HUES6 (cell line): ENCODE measurements around the gene SGCD.

Experiments
- H3K27ac ChIP-seq: 2 replicates; pipeline ENCODE4 v1.7.0; 2013; ENCODE audit warnings: low read depth, mild to moderate bottlenecking, low read length, inconsistent platforms
- H3K27me3 ChIP-seq: 2 replicates; pipeline ENCODE4 v1.6.1; 2013; ENCODE audit warnings: low read length; ENCODE audit not compliant: control insufficient read depth, insufficient read depth
- H3K36me3 ChIP-seq: 2 replicates; pipeline ENCODE4 v1.6.1; 2013; ENCODE audit warnings: low read length; ENCODE audit not compliant: control insufficient read depth, insufficient read depth
- H3K4me1 ChIP-seq: 2 replicates; pipeline ENCODE4 v1.6.1; 2013; ENCODE audit warnings: low read length; ENCODE audit not compliant: control insufficient read depth, insufficient read depth
- H3K4me3 ChIP-seq: 2 replicates; pipeline ENCODE4 v1.5.1; 2013; ENCODE audit warnings: low read depth, low read length
- H3K9ac ChIP-seq: one replicate; pipeline ENCODE4 v1.6.1; 2013; ENCODE audit warnings: mild to moderate bottlenecking, low read length
- H3K9me3 ChIP-seq: 2 replicates; pipeline ENCODE4 v1.6.1; 2013; ENCODE audit warnings: low read depth, low read length; ENCODE audit not compliant: control insufficient read depth, insufficient read depth

SGCD gene

GRCh38 chr5:156423597-156423996 is 96.6 kb downstream of the SGCD start:
- no peaks in the 10 kb centered on the region for H3K9me3 ChIP-seq
- no peaks in the 10 kb centered on the region for H3K27me3 ChIP-seq
- no peak overlapping the region for H3K27ac ChIP-seq
- H3K4me1 ChIP-seq = peaks cover 19% of the 10 kb centered on the region
- H3K36me3 ChIP-seq = no peaks in the 10 kb centered on the region
- no peak overlapping the region for H3K4me3 ChIP-seq
- no peak overlapping the region for H3K9ac ChIP-seq

- Histone ChIP-seq H3K27ac (no peak overlapping the region), H3K9ac (no peak overlapping the region), H3K4me3 (no peak overlapping the region), H3K27me3 (no peaks in the 10 kb centered on the region), H3K36me3 (no peaks in the 10 kb centered on the region), H3K9me3 (no peaks in the 10 kb centered on the region), H3K4me1 (peaks cover 6% of the 10 kb centered on the region)
Observed at GRCh38 chr5:156427315-156427714, 100.4 kb downstream of the SGCD start.

GRCh38 chr5:156431956-156432829 is 105.2 kb downstream of the SGCD start:
- no peak overlapping the region for H3K4me3 ChIP-seq
- H3K9me3 ChIP-seq = no peaks in the 10 kb centered on the region
- no peaks in the 10 kb centered on the region for H3K27me3 ChIP-seq
- no peak overlapping the region for H3K9ac ChIP-seq
- H3K4me1 ChIP-seq = no peaks in the 10 kb centered on the region
- no peak overlapping the region for H3K27ac ChIP-seq
- H3K36me3 ChIP-seq = no peaks in the 10 kb centered on the region

DNA sequence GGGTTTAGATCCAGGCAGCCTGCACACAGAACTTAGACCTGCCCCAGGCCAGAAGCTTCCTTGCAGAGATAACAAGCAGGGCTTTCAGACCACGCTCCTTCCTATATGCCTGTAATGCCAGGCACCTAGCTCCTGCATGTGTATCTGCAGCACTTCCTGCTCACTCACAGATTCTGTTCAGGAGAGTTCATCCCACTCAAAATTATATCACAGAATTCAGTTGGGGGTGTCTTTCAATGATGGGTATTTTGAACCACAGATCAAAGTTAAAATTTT is 105.8 kb downstream of the SGCD start:
- Histone ChIP-seq H3K27ac (no peak overlapping the region), H3K4me3 (no peak overlapping the region), H3K36me3 (no peaks in the 10 kb centered on the region), H3K9ac (no peak overlapping the region), H3K27me3 (no peaks in the 10 kb centered on the region), H3K4me1 (no peaks in the 10 kb centered on the region), H3K9me3 (no peaks in the 10 kb centered on the region)

DNA sequence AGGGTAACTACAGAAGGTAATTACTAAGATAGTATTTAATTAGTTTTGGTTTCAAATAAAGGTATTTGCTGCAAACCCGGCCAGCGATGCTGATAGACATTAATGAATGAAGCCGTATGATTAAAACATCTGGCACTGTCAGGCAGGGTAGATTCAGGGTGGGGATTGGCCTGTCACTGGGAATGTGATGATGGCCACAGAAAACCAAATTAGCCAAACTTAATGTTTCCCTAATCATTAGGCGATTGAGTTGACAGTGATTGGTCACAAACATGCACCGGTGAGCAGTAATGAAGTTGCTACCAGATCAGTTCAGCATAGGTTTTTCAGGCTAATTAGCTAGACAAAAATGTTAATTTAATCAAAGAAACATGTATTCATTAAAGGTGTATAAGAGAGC is 107.5 kb downstream of the SGCD start:
- Histone ChIP-seq H3K9ac (no peak overlapping the region), H3K36me3 (no peaks in the 10 kb centered on the region), H3K4me1 (no peaks in the 10 kb centered on the region), H3K27me3 (no peaks in the 10 kb centered on the region), H3K4me3 (no peak overlapping the region), H3K9me3 (no peaks in the 10 kb centered on the region), H3K27ac (no peak overlapping the region)

- no peaks in the 10 kb centered on the region for H3K9me3 ChIP-seq
- no peaks in the 10 kb centered on the region for H3K36me3 ChIP-seq
- no peaks in the 10 kb centered on the region for H3K27me3 ChIP-seq
- no peak overlapping the region for H3K4me3 ChIP-seq
- H3K4me1 ChIP-seq = no peaks in the 10 kb centered on the region
- no peak overlapping the region for H3K9ac ChIP-seq
- H3K27ac ChIP-seq = no peak overlapping the region
Observed at GRCh38 chr5:156435101-156435500, 108.1 kb downstream of the SGCD start.

DNA sequence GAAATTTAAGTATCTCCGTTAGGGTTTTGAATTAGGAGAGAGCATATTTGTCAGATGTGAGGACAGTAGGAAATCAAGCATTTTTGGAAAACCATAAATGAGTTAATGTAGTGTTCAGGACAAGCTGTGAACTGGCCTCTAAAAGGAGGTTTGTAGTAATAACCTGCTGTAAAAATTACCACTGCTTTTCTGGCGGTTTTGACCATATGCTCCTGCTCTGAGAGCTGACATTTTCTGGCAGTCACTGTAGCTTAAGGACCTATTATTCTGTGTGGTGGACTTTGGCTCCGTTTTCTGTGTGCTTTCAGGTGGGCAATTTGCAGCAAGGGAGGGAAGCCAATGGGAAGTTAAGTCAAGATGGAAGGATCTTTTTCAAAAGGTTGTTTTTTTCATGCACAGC is 111.1 kb downstream of the SGCD start:
- no peak overlapping the region for H3K9ac ChIP-seq
- H3K9me3 ChIP-seq = no peaks in the 10 kb centered on the region
- no peaks in the 10 kb centered on the region for H3K4me1 ChIP-seq
- no peak overlapping the region for H3K4me3 ChIP-seq
- H3K27me3 ChIP-seq = no peaks in the 10 kb centered on the region
- no peaks in the 10 kb centered on the region for H3K36me3 ChIP-seq
- no peak overlapping the region for H3K27ac ChIP-seq

DNA sequence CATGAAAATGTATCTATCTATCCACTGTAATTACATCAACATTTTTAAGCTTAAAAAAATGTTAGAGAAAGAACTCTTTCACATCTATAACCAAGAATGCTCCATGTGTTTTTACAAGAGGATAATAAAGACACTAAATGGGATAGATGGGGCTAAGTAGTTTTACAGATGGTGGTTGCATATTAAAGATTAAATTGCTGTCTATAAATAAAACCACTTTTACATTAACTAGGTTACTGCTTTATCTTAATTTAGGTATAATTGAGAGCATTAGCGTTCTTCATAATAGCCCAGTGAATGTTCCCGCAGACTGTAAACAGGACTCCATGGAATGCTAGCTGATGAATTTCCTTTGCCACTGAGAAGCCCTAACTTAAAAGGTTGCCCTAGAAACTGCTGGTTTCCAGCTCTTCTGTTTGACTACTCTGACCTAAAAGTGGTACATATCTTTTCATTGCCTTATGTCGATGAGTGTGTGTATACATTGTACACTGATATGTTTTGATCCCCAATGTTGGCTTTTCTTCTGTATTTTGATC is 117.9 kb downstream of the SGCD start:
- H3K9me3 ChIP-seq = no peaks in the 10 kb centered on the region
- no peak overlapping the region for H3K9ac ChIP-seq
- no peak overlapping the region for H3K27ac ChIP-seq
- no peaks in the 10 kb centered on the region for H3K27me3 ChIP-seq
- H3K4me3 ChIP-seq = no peak overlapping the region
- H3K36me3 ChIP-seq = no peaks in the 10 kb centered on the region
- H3K4me1 ChIP-seq = peaks cover 36% of the 10 kb centered on the region

- no peak overlapping the region for H3K4me3 ChIP-seq
- H3K36me3 ChIP-seq = no peaks in the 10 kb centered on the region
- no peaks in the 10 kb centered on the region for H3K27me3 ChIP-seq
- H3K9me3 ChIP-seq = no peaks in the 10 kb centered on the region
- no peak overlapping the region for H3K27ac ChIP-seq
- H3K9ac ChIP-seq = no peak overlapping the region
- H3K4me1 ChIP-seq = peaks cover 42% of the 10 kb centered on the region
Observed at GRCh38 chr5:156446526-156446925, 119.6 kb downstream of the SGCD start.

GRCh38 chr5:156450778-156451177 is 123.8 kb downstream of the SGCD start:
- no peaks in the 10 kb centered on the region for H3K9me3 ChIP-seq
- peaks cover 23% of the 10 kb centered on the region for H3K4me1 ChIP-seq
- H3K9ac ChIP-seq = no peak overlapping the region
- H3K27ac ChIP-seq = no peak overlapping the region
- no peak overlapping the region for H3K4me3 ChIP-seq
- no peaks in the 10 kb centered on the region for H3K36me3 ChIP-seq
- H3K27me3 ChIP-seq = no peaks in the 10 kb centered on the region

DNA sequence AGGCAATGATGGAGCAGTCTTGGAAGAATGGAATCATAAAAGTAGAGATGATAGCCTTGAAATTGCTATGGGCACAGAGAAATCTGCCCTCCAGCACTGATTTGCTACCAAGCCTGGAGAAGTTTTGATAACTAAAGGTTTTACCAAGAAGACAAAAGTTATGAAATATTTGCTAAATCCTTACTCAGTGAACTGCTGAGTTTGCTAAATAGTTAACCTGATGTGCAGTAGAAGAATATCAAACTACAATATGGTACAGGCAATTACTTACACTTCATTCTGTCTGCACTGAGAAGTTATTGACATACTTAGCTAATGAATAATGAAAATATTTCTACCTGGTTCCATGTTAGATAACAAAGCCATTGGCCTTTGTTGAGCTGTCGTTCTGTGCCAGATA is 124.5 kb downstream of the SGCD start:
- Histone ChIP-seq H3K4me3 (no peak overlapping the region), H3K9ac (no peak overlapping the region), H3K4me1 (peaks cover 17% of the 10 kb centered on the region; the same call in 1 of the 2 replicates), H3K36me3 (no peaks in the 10 kb centered on the region), H3K27me3 (no peaks in the 10 kb centered on the region), H3K9me3 (no peaks in the 10 kb centered on the region), H3K27ac (no peak overlapping the region)
